Neuronal stem cell (in vitro differentiated cells): ENCODE data around the gene PTAR1.

ENCODE experiments used
- DNase-seq: peaks from one replicate; pipeline ENCODE4 v3.0.0-alpha.2; 2013; ENCODE audit warnings: low spot score
- H2AFZ ChIP-seq: one replicate; pipeline ENCODE4 v1.6.1; 2013; ENCODE audit warnings: mild to moderate bottlenecking, low read length, inconsistent platforms
- H2AK5ac ChIP-seq: 2 replicates; pipeline ENCODE4 v1.6.1; 2013; ENCODE audit warnings: low read depth, mild to moderate bottlenecking, inconsistent platforms, low read length, moderate library complexity, mixed read lengths
- H2BK120ac ChIP-seq: 2 replicates; pipeline ENCODE4 v1.6.1; 2013; ENCODE audit warnings: low read depth, mild to moderate bottlenecking, inconsistent platforms, low read length, moderate library complexity, mixed read lengths
- H2BK12ac ChIP-seq: one replicate; pipeline ENCODE4 v1.6.1; 2013; ENCODE audit warnings: low read length, inconsistent platforms
- H2BK15ac ChIP-seq: 2 replicates; pipeline ENCODE4 v1.6.1; 2013; ENCODE audit warnings: mild to moderate bottlenecking, low read length, inconsistent platforms, mixed read lengths
- H2BK5ac ChIP-seq: one replicate; pipeline ENCODE4 v1.6.1; 2013; ENCODE audit warnings: inconsistent platforms, mild to moderate bottlenecking, low read length, moderate library complexity
- H3K14ac ChIP-seq: one replicate; pipeline ENCODE4 v1.6.1; 2013; ENCODE audit warnings: low read length, inconsistent platforms
- H3K18ac ChIP-seq: 2 replicates; pipeline ENCODE4 v1.6.1; 2013; ENCODE audit warnings: low read length, inconsistent platforms
- H3K23ac ChIP-seq: 2 replicates; pipeline ENCODE4 v1.6.1; 2013; ENCODE audit warnings: low read depth, mild to moderate bottlenecking, mixed read lengths, low read length, inconsistent platforms; ENCODE audit not compliant: poor library complexity
- H3K27ac ChIP-seq: replicated peaks from 3 replicates; pipeline ENCODE4 v1.5.1; 2013; ENCODE audit warnings: low read length, inconsistent platforms
- H3K27me3 ChIP-seq, 3 experiments: 2 replicates each; pipeline ENCODE4 v1.6.1; 2013; ENCODE audit warnings: low read length in 3 of 3, mild to moderate bottlenecking in 2 of 3, inconsistent platforms in 1 of 3, low read depth in 1 of 3, mixed read lengths in 1 of 3, moderate library complexity in 1 of 3; ENCODE audit not compliant: control insufficient read depth in 3 of 3, insufficient read depth in 3 of 3
- H3K36me3 ChIP-seq, 2 donors: replicated peaks in 1 of 2; 2 replicates each; pipeline ENCODE4 v1.6.1; 2013; ENCODE audit warnings: low read length in 2 of 2; ENCODE audit not compliant: control insufficient read depth in 2 of 2, insufficient read depth in 2 of 2
- H3K4ac ChIP-seq: 2 replicates; pipeline ENCODE4 v1.6.1; 2013; ENCODE audit warnings: inconsistent platforms, mild to moderate bottlenecking, low read length, moderate library complexity
- H3K4me1 ChIP-seq, 2 donors: 1 replicate in 1 of 2; 2 replicates in 1 of 2; pipeline ENCODE4 v1.6.1; 2013; ENCODE audit warnings: low read length in 2 of 2, low read depth in 1 of 2; ENCODE audit not compliant: control insufficient read depth in 2 of 2, insufficient read depth in 1 of 2
- H3K4me2 ChIP-seq: one replicate; pipeline ENCODE4 v1.6.1; 2013; ENCODE audit warnings: mild to moderate bottlenecking, low read length, inconsistent platforms; ENCODE audit not compliant: insufficient read depth, poor library complexity, severe bottlenecking
- H3K4me3 ChIP-seq, 2 donors: 2 replicates each; pipeline ENCODE4 v1.5.1; 2013; ENCODE audit warnings: low read length in 2 of 2, mild to moderate bottlenecking in 2 of 2, inconsistent platforms in 1 of 2, moderate library complexity in 1 of 2
- H3K79me1 ChIP-seq: one replicate; pipeline ENCODE4 v1.6.1; 2013; ENCODE audit warnings: low read depth, mild to moderate bottlenecking, inconsistent platforms, low read length, moderate library complexity
- H3K9ac ChIP-seq: one replicate; pipeline ENCODE4 v1.6.1; 2013; ENCODE audit warnings: mild to moderate bottlenecking, low read depth, low read length, inconsistent platforms; ENCODE audit not compliant: poor library complexity
- H3K9me3 ChIP-seq, 2 donors: replicated peaks in 1 of 2; 2 replicates each; pipeline versions ENCODE3 to v1.6.1; 2013; ENCODE audit warnings: low read length in 2 of 2, mild to moderate bottlenecking in 2 of 2, inconsistent platforms in 1 of 2, low read depth in 1 of 2, mixed read lengths in 1 of 2, moderate library complexity in 1 of 2; ENCODE audit not compliant: control insufficient read depth in 2 of 2, insufficient read depth in 1 of 2
- H4K8ac ChIP-seq: one replicate; pipeline ENCODE4 v1.6.1; 2013; ENCODE audit warnings: low read depth, mild to moderate bottlenecking, inconsistent platforms, low read length, moderate library complexity
- H4K91ac ChIP-seq: one replicate; pipeline ENCODE4 v1.6.1; 2013; ENCODE audit warnings: low read length, low read depth, mild to moderate bottlenecking, inconsistent platforms; ENCODE audit not compliant: poor library complexity
- WGBS, 2 donors: extraction: QIAGEN DNeasy Blood & Tissue Kit; methylation state at CpG; one replicate each; pipeline ENCODE4 v1.1.7; 2013; ENCODE audit warnings: missing lambda C conversion rate in 2 of 2, mixed read lengths in 1 of 2; ENCODE audit not compliant: insufficient read length in 2 of 2, insufficient replicate concordance in 1 of 2; ENCODE audit errors: extremely low coverage in 2 of 2; 5-methylcytosine and 5-hydroxymethylcytosine counted together

The PTAR1 gene

GRCh38 chr9:69671311-69671878 is 88.4 kb downstream of the PTAR1 start:
- peaks cover 0 to 33% (median 0%) of the 10 kb centered on the region in 3 experiments for H3K27me3 ChIP-seq
- no peak overlapping the region for H3K4ac ChIP-seq
- WGBS, 2 donors: no CpG with 5 or more reads among the region's 15 CpGs
- H3K4me3 ChIP-seq: peak overlapping the region; percentile 63 to 88
- no peaks in the 10 kb centered on the region for H3K79me1 ChIP-seq
- H3K36me3 ChIP-seq: no peaks in the 10 kb centered on the region
- H3K9ac ChIP-seq: peak overlapping the region; percentile 96
- H4K8ac ChIP-seq: no peak overlapping the region
- H2BK120ac ChIP-seq: peak overlapping the region; percentile 27
- no peak for DNase-seq
- peak overlapping the region; percentile 85 for H4K91ac ChIP-seq
- H3K27ac ChIP-seq: no peak overlapping the region
- H3K9me3 ChIP-seq: no peaks in the 10 kb centered on the region
- peak overlapping the region; percentile 90 for H3K14ac ChIP-seq
- peak overlapping the region; percentile 70 for H2BK15ac ChIP-seq
- H3K23ac ChIP-seq: peak overlapping the region; percentile 77
- H3K4me1 ChIP-seq: peaks cover 4 to 19% of the 10 kb centered on the region in 2 donors
- no peak overlapping the region for H2BK12ac ChIP-seq
- peak overlapping the region; percentile 16 for H2AK5ac ChIP-seq
- no peak overlapping the region for H2BK5ac ChIP-seq
- H3K4me2 ChIP-seq: peak overlapping the region; percentile 94
- H3K18ac ChIP-seq: peak overlapping the region; percentile 99
- H2AFZ ChIP-seq: peak overlapping the region; percentile 100

DNA sequence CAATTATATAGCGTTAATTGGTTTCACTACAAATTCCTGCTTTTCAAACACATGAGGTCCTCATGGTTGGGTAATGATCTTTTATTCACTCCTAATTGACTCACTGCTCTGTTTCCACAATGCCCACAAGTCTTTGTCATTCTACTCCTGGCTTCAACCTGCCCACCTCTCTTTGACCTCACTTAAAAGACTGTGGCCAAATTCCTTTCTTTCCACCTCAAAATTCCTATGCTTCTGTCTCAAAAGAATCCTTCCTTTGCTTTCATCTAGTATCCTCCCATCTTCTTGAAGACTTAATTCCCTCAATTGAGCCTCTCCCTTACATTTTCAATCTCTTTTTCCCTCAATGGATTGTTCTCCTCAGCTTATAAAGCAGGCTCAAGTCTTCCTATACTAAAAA is 92.5 kb downstream of the PTAR1 start:
- DNase-seq: peak; percentile 67

DNA sequence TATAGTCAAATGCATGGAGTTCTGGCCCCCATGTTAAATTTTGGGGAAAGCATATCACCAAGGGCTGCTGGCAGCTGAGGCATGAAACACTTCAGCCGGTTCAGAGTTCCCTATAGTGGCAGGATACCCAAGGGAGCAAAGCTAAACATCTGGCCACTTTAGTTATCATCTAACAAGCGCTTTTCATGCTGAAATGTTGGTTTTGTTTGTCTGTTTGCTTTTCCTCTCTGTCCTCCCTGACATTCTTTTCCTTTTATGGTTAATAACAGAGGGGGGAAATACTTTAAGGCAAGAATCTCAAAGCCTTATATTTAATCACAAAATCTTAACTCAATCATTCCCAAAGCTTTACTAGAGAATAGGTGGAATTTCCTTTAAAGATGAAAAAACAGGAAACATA is 99.5 kb downstream of the PTAR1 start:
- no peak for DNase-seq
- WGBS, 2 donors: no CpG with 5 or more reads among the region's 2 CpGs
- H2AFZ ChIP-seq: no peak overlapping the region

More for the DNA sequence above, 92.5 kb downstream of the PTAR1 start:
- H2BK12ac ChIP-seq: no peak overlapping the region
- H3K4ac ChIP-seq: no peak overlapping the region
- H3K79me1 ChIP-seq: no peaks in the 10 kb centered on the region
- H3K4me2 ChIP-seq: peak overlapping the region; percentile 55
- no peak overlapping the region for H2BK15ac ChIP-seq
- H3K9ac ChIP-seq: no peak overlapping the region
- H4K91ac ChIP-seq: no peak overlapping the region
- no peak overlapping the region for H3K23ac ChIP-seq
- H2BK120ac ChIP-seq: no peak overlapping the region
- no peaks in the 10 kb centered on the region for H3K36me3 ChIP-seq
- no CpG with 5 or more reads among the region's 1 CpG for WGBS, 2 donors
- no peaks in the 10 kb centered on the region for H3K9me3 ChIP-seq
- H3K14ac ChIP-seq: no peak overlapping the region
- no peak overlapping the region for H2AFZ ChIP-seq
- H3K27ac ChIP-seq: no peak overlapping the region
- H4K8ac ChIP-seq: no peak overlapping the region
- no peak overlapping the region for H3K4me3 ChIP-seq
- H2BK5ac ChIP-seq: no peak overlapping the region
- H3K18ac ChIP-seq: no peak overlapping the region
- H3K4me1 ChIP-seq: peaks cover 0 to 22% of the 10 kb centered on the region in 2 donors
- no peak overlapping the region for H2AK5ac ChIP-seq
- H3K27me3 ChIP-seq: peaks cover 0 to 20% (median 0%) of the 10 kb centered on the region in 3 experiments

More for the DNA sequence above, 99.5 kb downstream of the PTAR1 start:
- Histone ChIP-seq H3K18ac (no peak overlapping the region), H4K91ac (no peak overlapping the region), H3K27me3 (no peaks in the 10 kb centered on the region), H3K4me3 (no peak overlapping the region), H3K4me2 (no peak overlapping the region), H3K79me1 (no peaks in the 10 kb centered on the region), H3K9me3 (no peaks in the 10 kb centered on the region), H3K23ac (no peak overlapping the region), H2BK5ac (no peak overlapping the region), H3K14ac (no peak overlapping the region), H3K4me1 (peaks cover 1 to 8% of the 10 kb centered on the region in 2 donors), H2AK5ac (no peak overlapping the region), H4K8ac (no peak overlapping the region), H3K9ac (no peak overlapping the region), H3K4ac (no peak overlapping the region), H2BK12ac (no peak overlapping the region), H2BK15ac (no peak overlapping the region), H2BK120ac (no peak overlapping the region), H3K27ac (no peak overlapping the region), H3K36me3 (no peaks in the 10 kb centered on the region)
